Lung microvascular endothelial cell (primary cell): ENCODE data around the gene KHDRBS1. TPM values are rescaled to one million over a fixed set of nuclear protein-coding genes. Genes with fewer than 3 reads are reported as not detected.
"Not testable (repeated sequence)": the region's sequence is repeated elsewhere in the genome, so short reads cannot be mapped to it uniquely, and the experiment has no call there.

ENCODE experiments used
- DNase-seq, 2 donors: peaks; one replicate each; pipeline versions ENCODE4 v3.0.0 to v3.0.0-alpha.2; 2010; ENCODE audit warnings: low read depth in 2 of 2
- total RNA-seq: library from RNA; depleted of rRNA; stranded (reverse); fragments of >200 nt; gene quantifications from 2 replicates; pipeline ENCODE4 v1.2.1, GENCODE V29; 2014

Gene KHDRBS1, protein sequence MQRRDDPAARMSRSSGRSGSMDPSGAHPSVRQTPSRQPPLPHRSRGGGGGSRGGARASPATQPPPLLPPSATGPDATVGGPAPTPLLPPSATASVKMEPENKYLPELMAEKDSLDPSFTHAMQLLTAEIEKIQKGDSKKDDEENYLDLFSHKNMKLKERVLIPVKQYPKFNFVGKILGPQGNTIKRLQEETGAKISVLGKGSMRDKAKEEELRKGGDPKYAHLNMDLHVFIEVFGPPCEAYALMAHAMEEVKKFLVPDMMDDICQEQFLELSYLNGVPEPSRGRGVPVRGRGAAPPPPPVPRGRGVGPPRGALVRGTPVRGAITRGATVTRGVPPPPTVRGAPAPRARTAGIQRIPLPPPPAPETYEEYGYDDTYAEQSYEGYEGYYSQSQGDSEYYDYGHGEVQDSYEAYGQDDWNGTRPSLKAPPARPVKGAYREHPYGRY
- 41.5 and 51.6 TPM in 2 replicates for total RNA-seq

DNA sequence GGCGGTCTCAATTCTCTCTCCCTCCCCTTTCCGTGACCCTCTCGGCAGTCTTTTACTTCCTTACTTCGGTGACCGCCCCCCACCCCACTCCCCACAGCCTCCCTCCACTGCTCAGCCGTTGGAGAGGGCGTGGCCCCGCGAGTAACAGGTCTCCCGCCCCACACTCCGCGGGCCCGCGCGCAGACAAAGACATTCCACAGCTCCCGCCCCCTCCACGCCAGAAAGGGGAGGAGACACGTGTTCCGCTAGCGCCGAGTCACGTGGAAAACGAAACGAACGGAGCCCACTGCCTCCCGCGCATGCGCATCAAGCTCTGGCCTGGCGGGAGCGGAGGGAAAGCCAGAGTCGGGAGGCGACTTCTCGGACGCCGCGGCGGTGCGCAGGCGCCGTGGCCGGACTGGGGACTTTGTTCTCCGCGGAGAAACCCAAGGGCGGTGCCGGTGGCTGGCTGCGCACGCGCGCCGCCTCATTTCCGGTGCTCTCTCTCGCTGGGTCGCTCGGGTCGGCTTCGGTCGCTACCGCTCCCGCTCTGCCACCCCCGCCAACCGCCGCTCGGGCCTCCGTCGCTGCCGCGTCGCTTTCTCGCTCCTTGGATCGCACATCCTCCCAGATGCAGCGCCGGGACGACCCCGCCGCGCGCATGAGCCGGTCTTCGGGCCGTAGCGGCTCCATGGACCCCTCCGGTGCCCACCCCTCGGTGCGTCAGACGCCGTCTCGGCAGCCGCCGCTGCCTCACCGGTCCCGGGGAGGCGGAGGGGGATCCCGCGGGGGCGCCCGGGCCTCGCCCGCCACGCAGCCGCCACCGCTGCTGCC is at the start of gene KHDRBS1:
Gene KHDRBS1, plus strand, starts transcription at position 483 of the 813 bp plus-strand sequence. Its CDS starts 128 bp downstream, at position 611.
- peak; percentile 99 for DNase-seq

DNA sequence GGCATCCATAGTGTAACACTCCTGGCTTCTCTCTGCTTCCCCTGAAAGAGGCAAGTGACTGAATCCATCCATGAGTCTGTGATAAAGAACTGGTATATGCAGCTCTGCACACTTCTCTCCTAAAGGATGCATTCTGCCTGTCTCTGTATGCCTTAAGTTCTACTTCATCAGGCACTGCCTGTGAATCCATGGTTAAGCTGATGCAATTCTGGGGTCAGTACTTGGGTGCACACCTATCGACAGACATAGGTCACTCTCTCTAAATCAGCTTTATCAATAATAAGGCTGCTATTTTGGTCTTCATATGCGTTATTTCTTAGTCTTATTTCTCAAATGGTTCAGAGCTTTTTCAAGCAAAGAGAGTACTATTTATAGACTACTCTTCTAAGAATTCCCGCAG is 42.8 kb upstream of the KHDRBS1 start:
- no peak for DNase-seq

DNA sequence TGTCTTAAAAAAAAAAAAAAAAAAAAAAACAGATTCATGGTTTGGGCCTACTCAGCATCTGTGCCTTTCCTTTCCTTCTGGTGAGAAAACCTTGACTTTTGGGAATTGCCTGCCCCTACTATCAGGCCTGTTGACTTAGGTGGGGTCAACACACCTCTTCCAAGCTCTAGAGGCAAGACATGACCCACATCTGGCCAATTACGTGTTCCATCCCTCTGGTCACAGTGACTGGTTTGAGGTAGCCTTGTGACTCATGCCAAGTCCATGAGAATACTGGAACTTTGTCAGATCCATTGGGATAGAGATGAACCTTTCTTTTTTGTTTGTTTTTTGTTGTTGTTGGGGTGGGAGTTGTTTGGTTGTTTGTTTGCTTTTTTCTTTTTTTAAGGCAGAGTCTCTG is 37.3 kb upstream of the KHDRBS1 start:
- DNase-seq: no peak

DNA sequence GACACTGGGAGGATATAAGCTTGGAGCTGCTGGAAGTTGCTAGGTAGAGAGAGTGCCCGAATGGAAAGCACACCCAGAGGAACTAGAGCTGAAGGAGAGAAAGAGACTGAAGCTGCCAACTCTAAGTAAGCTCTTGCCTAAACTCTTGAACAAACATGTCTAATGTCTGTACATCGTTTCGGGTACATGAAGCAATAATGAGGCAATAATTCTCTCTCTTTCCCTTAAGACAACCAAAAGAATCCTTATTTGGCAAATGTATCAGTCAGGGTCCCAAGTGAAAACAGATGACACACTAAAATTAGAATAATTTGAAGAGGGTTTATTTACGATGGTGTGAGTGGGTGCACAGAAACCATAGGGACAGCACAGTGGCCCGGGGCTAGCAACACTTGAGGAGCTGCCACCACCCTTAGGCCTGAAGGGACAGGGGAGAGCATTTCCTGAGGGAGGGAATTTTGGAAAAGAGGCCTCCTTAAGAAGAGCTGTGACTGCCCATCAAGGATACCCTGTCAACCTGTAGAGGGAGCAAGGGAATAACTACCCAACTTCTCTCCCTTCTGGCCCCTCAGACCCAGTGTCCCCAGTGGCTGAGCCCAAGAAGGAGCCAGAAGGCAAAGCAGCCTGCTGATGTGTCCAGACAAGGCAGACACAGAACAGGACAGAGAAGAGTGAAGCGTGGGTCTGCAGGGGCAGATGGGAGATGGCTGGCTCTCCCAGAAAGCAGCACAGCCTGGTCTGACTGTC is 36.1 kb upstream of the KHDRBS1 start:
- peak in 1 of 2 donors; percentile 47 for DNase-seq

DNA sequence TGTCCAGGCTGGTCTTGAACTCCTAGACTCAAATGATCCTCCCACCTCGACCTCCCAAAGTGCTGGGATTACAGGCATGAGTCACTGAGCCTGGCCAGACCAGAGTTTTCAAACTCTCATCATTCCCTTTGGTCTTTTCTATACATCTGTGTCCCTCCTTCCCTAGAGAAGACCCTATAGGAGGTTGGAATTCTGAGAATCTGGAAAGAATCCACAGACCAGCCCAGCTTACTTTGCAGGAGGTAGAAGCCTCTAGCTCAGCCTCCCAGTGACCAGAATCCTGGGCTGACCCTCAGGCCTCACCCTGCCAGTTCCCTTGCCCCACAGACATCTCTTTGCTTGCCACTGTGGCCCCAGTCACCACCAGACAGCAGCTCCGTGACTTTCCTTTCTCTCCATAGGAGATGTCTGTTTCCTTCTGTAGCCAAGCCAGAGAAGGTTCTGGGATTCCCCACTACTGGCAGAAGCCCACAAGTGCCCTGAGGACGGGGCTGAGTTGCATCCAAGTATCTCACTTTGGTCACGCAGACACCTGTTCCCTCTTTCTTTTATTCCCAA is 34.7 kb upstream of the KHDRBS1 start:
- DNase-seq: no peak

DNA sequence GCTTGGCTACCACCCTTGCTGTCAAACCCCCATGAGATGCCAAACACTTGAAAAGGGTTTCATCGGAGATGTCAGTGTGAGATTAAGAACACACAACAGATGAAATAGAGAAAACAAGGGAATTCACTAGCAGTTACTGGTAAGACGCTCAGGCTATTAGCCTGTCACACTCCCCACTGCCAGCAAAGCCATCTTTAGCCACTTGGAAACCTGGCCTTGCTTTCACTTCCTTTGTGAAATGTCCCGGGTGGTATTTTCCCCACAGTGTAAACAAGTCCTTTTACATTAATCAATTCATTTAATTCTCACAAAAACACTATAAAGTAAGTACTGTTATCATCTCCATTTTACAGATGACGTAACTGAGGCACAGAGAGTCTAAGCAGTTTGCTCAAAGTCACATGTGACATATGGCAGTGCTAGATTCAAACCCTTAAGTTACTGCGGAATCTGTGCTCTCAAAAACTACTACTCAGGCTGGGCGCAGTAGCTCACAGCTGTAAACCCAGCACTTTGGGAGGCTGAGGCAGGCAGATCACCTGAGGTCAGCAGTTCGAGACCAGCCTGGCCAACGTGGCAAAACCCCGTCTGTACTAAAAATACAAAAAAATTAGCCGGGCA is 32.7 kb upstream of the KHDRBS1 start:
- no peak for DNase-seq

DNA sequence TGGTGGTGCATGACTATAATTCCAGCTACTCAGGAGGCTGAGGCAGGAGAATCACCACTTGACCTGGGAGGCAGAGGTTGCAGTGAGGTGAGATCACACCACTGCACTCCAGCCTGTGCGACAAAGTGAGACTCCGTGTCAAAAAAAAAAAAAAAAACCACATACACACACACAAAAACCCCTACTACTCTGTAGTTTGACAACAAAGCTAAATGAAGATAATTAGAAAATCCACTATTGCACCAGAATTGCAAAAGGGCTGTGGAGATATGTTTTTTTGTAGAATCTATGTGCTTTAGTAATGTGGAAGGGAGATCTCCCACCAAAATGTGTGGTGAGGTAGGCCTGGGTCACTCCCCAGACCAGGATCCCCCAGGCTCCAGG is 32.2 kb upstream of the KHDRBS1 start:
- no peak for DNase-seq

DNA sequence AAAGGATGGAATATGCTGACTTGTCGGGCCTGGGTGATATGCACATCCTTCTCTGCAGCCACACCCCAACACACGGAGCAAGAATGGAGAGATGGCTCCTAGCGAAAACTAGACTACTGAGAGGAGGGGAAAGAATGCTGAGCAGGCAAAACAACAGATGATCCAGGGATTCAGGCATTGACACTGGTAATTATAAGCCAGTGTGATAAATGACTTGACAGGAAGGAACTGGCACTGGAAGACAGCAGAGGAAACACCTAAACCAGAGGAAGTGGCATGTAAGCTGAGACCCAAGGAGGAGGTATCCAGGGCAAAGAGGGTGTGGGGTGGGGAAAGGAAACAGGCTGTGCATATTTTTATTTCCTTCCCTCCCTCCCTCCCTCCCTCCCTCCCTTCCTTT is 31.7 kb upstream of the KHDRBS1 start:
- DNase-seq: peak in 1 of 2 donors; percentile 26

DNA sequence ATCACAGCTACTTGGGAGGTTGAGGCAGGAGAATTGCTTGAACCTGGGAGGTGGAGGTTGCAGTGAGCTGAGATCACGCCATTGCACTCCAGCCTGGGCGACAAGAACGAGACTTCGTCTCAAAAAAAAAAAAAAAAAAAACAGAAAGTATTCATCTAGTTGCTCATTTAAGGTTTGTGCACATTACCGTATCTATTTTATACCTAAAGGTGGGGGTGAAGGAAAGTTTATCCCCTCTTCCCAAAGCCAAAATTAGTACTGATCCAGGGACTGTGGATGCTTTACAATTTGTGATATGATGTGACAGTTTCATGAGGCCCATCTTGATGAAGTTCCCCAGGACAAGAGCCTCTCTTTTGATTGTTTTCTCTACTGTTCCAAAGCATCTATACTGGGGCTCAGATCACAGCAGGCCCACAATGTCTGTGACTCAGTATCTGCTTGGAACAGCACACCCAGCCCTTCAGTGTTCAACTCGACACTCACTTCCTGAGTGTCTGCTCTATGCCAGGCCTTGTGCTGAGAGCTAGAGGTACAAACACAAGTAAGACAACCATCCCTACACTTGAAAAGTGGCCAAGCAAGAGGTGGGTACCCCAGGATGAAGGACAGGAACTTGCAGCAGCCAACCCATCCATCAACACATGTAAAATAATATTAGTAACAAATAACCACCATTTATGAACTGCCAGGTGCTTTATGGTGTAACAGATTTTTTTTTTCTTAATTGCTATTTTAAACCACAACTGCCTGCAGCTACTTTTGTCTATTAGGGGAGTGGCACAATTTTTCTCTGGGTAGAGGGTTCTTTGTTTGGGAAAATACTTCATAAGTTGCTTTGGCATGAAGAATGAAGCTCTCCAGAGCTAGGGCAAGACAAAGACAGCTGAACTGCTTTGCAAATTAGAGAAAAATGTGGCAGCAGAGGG is 29.0 kb upstream of the KHDRBS1 start:
- peak; percentile 29 to 70 for DNase-seq

DNA sequence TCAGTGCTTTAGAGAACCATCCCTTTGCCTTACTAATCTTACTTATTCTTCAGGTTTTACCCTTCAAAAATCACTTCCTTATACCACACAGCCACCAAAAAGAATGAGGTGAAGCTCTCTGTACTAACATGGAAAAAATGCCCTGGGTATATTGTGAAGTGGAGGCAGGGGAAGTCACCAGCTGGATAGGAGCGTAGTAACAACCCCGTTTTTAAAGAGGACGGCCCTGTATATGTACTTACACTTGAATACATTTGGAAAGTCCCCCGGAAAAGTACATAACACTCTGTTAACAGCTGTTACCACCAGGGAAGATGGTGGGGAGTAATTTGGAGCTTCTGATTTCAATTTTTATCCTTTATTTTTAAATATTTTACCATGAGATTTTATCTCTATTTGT is 28.2 kb upstream of the KHDRBS1 start:
- peak in 1 of 2 donors; percentile 39 for DNase-seq

DNA sequence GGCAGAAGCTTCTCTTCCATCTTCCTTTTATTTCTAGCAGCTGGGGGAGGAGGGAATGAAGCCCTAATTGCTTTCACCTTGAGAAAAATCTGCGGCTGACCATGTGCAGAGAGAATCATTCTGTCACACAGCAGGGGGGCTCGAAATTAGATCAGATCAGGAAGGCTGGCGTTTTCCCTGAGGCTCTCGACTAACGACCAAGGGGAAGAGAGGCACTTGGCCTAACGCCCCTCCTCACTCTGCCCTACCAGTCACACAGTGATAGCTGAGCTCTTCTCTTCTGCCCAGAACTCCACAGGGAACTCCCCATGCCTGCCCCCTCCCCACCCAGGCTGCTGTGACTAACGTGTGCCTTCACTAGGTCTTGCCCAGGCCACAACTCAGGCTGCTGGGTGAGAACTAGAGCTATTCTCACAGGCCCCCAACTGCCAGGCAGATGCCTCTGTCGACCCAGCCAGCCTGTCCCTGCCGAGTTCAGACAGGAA is 26.5 kb upstream of the KHDRBS1 start:
- DNase-seq: no peak

DNA sequence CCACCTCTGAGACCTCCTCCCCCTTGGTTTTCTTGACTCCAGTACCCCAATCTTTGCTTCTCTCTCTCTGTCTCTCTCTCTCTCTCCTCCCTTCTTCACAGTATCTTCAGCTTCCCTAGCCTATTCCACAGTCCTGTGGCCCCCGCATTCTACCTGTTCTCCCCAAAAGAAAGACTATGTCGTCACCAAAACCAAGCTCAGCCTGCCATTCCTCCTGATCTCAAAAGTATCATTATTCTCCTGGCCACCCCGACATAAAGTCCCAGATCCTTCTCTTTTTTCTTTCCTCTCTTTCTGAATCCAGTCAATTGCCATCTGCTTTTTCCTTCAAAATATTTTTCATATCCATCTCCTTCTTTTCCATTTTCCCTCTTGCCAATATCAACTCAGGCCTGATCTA is 23.7 kb upstream of the KHDRBS1 start:
- no peak for DNase-seq

DNA sequence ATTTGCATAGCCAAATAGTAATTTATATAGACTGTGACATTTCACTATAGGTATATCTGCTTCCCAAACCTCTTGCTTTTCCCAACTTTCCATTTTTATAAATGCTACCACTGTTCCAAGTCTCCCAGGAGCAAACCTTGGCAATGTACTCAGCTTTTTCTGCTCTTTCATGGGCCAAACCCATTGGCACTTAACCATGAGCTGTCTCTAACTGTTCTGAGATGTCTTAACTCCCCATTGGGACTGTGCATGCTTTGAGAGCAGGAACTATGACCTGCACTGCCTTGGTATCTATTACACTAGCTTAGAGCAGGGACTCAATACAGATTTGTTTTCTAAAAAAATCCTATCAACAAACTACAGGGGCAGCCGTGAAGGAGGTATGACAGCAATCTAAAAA is 22.5 kb upstream of the KHDRBS1 start:
- no peak for DNase-seq

DNA sequence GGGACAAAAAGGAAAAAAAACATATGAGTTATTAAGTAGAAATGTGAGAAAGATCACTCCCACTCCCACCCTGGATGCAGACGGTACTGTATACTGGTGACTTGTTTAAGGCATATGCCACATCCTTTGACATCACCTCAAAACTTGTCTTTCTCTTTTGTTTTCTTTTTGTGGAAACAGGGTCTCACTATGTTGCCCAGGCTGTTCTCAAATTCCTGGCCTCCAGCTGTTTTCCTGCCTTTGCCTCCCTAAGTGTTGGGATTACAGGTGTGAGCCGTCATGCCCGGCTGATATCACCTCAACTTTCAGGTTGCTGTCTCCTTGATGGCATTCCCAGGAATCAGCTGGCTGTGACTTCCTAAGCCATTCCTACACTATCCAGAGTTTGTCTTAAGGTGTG is 18.4 kb upstream of the KHDRBS1 start:
- no peak for DNase-seq

DNA sequence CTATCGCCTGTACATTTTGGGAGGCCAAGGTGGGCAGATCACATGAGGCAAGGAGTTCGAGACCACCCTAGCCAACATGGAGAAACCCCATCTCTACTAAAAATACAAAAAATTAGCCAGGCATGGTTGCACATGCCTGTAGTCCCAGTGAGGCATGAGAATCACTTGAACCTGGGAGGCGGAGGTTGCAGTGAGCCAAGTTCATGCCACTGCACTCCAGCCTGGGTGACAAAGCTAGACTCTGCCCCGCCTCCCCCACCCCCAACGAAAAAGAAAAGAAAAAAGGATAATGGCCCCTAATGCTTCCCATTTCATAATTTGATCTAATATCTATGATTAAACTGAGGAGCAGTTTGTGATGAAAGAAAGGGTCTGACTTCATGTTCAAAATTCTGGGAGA is 17.5 kb upstream of the KHDRBS1 start:
- DNase-seq: not testable (repeated sequence)

DNA sequence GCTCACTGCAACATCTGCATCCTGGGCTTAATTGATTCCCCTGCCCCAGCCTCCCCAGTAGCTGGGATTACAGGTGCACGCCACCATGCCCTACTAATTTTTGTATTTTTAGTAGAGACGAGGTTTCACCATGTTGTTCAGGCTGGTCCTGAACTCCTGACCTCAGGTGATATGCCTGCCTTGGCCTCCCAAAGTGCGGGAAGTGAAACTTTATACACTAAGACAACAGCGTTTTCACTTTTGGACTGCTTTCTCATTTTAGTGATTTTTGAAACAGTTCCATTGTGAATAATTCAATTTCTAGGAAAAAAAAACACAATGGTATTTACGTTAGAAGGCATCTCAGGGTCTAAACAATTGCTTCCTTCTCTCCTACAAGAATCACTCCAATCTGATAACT is 11.8 kb upstream of the KHDRBS1 start:
- DNase-seq: no peak

DNA sequence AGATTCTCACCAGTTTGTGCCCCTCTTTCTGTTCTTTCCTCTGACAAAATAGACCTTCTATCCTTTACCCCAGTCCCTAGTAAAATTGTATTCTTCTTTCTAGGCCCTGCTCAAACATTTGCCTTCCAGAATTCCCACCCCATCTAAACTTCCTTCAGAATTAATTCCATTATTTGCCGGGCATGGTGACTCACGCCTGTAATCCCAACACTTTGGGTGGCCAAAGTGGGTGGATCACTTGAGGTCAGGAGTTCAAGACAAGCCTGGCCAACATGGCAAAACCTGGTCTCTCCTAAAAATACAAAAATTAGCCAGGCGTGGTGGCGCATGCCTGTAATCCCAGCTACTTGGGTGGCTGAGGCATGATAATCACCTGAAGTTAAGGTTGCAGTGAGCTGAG is 11.4 kb upstream of the KHDRBS1 start:
- DNase-seq: peak in 1 of 2 donors; percentile 18

DNA sequence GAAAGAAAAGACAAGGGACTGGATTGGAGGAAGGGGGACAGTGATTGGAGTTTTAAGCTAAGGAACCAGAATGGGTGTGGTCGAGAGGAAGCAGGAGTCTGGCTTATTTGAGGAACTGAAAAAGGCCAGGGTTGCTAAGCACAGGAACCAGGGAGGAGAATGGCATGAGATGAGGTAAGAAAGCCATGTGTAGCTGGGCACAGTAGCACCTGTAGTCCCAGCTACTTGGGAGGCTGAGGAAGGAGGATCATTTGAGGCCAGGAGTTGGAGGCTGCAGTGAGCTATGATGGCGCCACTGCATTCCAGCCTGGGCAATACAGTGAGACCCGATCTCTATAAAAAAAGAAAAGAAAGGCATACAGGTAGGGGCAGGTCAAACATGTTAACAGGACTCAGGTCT is 8.1 kb upstream of the KHDRBS1 start:
- no peak for DNase-seq

DNA sequence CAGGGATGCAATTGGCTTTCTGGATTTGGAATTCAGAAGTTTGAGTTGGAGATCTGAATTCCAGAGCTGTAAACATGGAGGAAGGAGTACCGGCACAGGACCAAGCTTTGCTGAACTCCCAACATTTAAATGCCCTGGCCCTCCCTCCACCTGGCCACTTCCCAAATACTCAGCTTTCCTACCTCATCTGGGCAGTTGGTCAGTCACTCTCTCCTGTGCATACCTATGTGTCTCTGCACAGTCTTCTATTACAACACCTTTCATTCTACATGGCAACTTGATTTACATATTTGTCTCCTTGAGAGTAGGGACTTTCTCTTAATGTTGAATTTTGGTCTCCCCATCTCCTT is 6.1 kb upstream of the KHDRBS1 start:
- no peak for DNase-seq

DNA sequence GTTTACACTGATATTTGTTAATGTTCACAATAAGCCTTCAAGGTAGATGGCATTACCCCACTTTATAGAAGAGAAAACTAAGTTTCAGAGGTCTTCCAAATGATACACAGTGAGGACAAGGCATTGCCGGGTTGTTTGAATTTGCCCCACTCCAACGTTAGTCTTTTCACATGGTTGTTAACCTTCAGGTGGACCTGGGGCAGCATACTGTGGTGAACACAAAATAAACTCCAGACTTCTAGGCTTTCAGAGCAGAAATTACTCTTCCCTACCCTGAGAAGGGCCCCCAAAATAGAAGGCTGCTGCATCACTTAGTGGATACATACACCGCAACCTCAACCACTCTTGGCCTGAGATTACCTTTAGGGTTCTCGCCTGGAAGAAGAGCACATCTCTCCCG is 3.4 kb upstream of the KHDRBS1 start:
- no peak for DNase-seq
